ENCODE data around the gene DZANK1. TPM values are rescaled to one million over a fixed set of nuclear protein-coding genes. Genes with fewer than 3 reads are reported as not detected.
"Not testable (repeated sequence)": the region's sequence is repeated elsewhere in the genome, so short reads cannot be mapped to it uniquely, and the experiment has no call there.

Gene DZANK1
- total RNA-seq, 1 experiment from 2014 or later = 1.7 TPM

- no peak for TF ChIP-seq EGR1 (IDR thresholded peaks at IDR 0.05; ENCODE audit: low read depth)
- no peak for TF ChIP-seq SIN3A (IDR thresholded peaks at IDR 0.05; ENCODE audit: low read depth)
- TF ChIP-seq ZFX (IDR thresholded peaks at IDR 0.05) = no peak
- TF ChIP-seq RAD21 (IDR thresholded peaks at IDR 0.05; ENCODE audit: low read depth) = no peak
- no peak for TF ChIP-seq TCF7L2 (IDR thresholded peaks at IDR 0.05; ENCODE audit: borderline replicate concordance, extremely low read depth, insufficient read depth, insufficient read length)
- TF ChIP-seq MAX (IDR thresholded peaks at IDR 0.05) = no peak
- no peak for TF ChIP-seq POLR2AphosphoS5 (IDR thresholded peaks at IDR 0.05; ENCODE audit: low read depth, low read length)
- no peak for TF ChIP-seq CTCF (IDR thresholded peaks at IDR 0.05 in 2 of 3, conservative IDR thresholded peaks at IDR 0.05 in 1 of 3; ENCODE audit: borderline replicate concordance in 1 of 3, insufficient read depth in 1 of 3, low read depth in 2 of 3, low read length in 2 of 3)
- no peak for TF ChIP-seq CBX3 (IDR thresholded peaks at IDR 0.05; ENCODE audit: low read depth)
- no peak for TF ChIP-seq ELF1 (IDR thresholded peaks at IDR 0.05; ENCODE audit: borderline replicate concordance, low read depth)
Observed at GRCh38 chr20:18377896-18378481, 88.8 kb downstream of the DZANK1 start (continued).

GRCh38 chr20:18375551-18375950 lies 91.3 kb downstream of the DZANK1 start:
- H3K9me3 ChIP-seq (ENCODE audit: control insufficient read depth in 1 of 2, insufficient read depth in 1 of 2, low read depth in 1 of 2, low read length in 2 of 2); H3K27ac ChIP-seq (ENCODE audit: low read depth, low read length); RAD21 ChIA-PET (ENCODE audit: low non-redundant PET in 1 of 2, low total read pairs in 2 of 2, uncharacterized antibody in 2 of 2, unreplicated experiment in 2 of 2); H3K36me3 ChIP-seq (ENCODE audit: control insufficient read depth in 1 of 2, insufficient read depth in 2 of 2, low read length in 2 of 2); BruUV-seq (replicated peaks); H4K20me1 ChIP-seq (ENCODE audit: insufficient read depth); H3K4me2 ChIP-seq (ENCODE audit: low read length); H3K9ac ChIP-seq (ENCODE audit: low read length); POLR2A ChIA-PET; H3K9me2 ChIP-seq (ENCODE audit: insufficient read depth); H2AFZ ChIP-seq (ENCODE audit: low read depth, low read length, poor library complexity, severe bottlenecking); H3K27me3 ChIP-seq (ENCODE audit: insufficient read depth, low read length); CTCF ChIA-PET; DNase-seq (ENCODE audit: low read depth, low spot score); H3K79me2 ChIP-seq (ENCODE audit: insufficient read depth, low read length); intact Hi-C loops (cut with micrococcal nuclease); H3K4me1 ChIP-seq (ENCODE audit: control insufficient read depth in 1 of 2, insufficient read depth in 2 of 2, low read length in 2 of 2); H3K4me3 ChIP-seq (replicated peaks in 1 of 2; ENCODE audit: low read depth in 1 of 2, low read length in 2 of 2); ATAC-seq: not testable (repeated sequence)

Measured in HCT116 (cell line).